H1 (cell line): ENCODE results near the gene ACBD6. TPM values are rescaled to one million over a fixed set of nuclear protein-coding genes. Genes with fewer than 3 reads are reported as not detected.

Source experiments
- CHD1 ChIP-seq: IDR thresholded peaks from 2 replicates; pipeline ENCODE4 v1.6.1; 2012; ENCODE audit warnings: low read depth, low read length, improper control_type of control experiment
- CREB1 ChIP-seq: IDR thresholded peaks from 2 replicates; pipeline ENCODE4 v1.6.1; 2012; ENCODE audit warnings: inconsistent platforms
- EP300 ChIP-seq, 2 experiments: IDR thresholded peaks; 1 replicate in 1 of 2; 2 replicates in 1 of 2; pipeline ENCODE4 v1.6.1; 2011 to 2012; ENCODE audit warnings: low read depth in 2 of 2, low read length in 2 of 2, mild to moderate bottlenecking in 2 of 2, borderline replicate concordance in 1 of 2, inconsistent platforms in 1 of 2, moderate library complexity in 1 of 2
- HDAC2 ChIP-seq, 2 experiments: fragments of 300-600 bp in 1 of 2; sonication (generic) in 1 of 2; IDR thresholded peaks; 2 replicates each; pipeline ENCODE4 v1.6.1; 2011 to 2012; ENCODE audit warnings: low read depth in 2 of 2, low read length in 2 of 2, mild to moderate bottlenecking in 2 of 2, moderate library complexity in 2 of 2, borderline replicate concordance in 1 of 2, inconsistent platforms in 1 of 2
- HDAC6 ChIP-seq: IDR thresholded peaks from one replicate; pipeline ENCODE4 v1.7.1; 2012; ENCODE audit warnings: low read depth, mild to moderate bottlenecking, inconsistent platforms, low read length, moderate library complexity
- KDM1A ChIP-seq: fragments of 200-600, 300-600 bp; sonication (generic); IDR thresholded peaks from 2 replicates; pipeline ENCODE4 v1.7.1; 2016; ENCODE audit warnings: mild to moderate bottlenecking, low read length, borderline replicate concordance
- KDM4A ChIP-seq: IDR thresholded peaks from one replicate; pipeline ENCODE4 v1.7.1; 2012; ENCODE audit warnings: low read depth, mild to moderate bottlenecking, moderate library complexity, low read length, inconsistent platforms; ENCODE audit not compliant: severe bottlenecking
- PHF8 ChIP-seq: fragments of 200-600 bp; sonication (generic); conservative IDR thresholded peaks from 2 replicates; pipeline ENCODE4 v1.7.1; 2012; ENCODE audit warnings: low read depth, mild to moderate bottlenecking, inconsistent platforms, low read length, moderate library complexity
- POLR2A ChIP-seq, 2 experiments: IDR thresholded peaks; 1 replicate in 1 of 2; 2 replicates in 1 of 2; pipeline ENCODE4 v1.6.1; 2011; ENCODE audit warnings: low read depth in 2 of 2, low read length in 2 of 2, mild to moderate bottlenecking in 2 of 2; ENCODE audit errors: control extremely low read depth in 1 of 2
- POLR2AphosphoS5 ChIP-seq: IDR thresholded peaks from 2 replicates; pipeline ENCODE4 v1.6.1; 2011; ENCODE audit warnings: low read depth, low read length
- RBBP5 ChIP-seq: IDR thresholded peaks from 2 replicates; pipeline ENCODE4 v1.7.1; 2012; ENCODE audit warnings: low read depth, mild to moderate bottlenecking, inconsistent platforms, low read length, moderate library complexity, borderline replicate concordance
- SP1 ChIP-seq: IDR thresholded peaks from 2 replicates; pipeline ENCODE4 v1.6.1; 2011; ENCODE audit warnings: low read depth, low read length
- SP4 ChIP-seq: IDR thresholded peaks from 2 replicates; pipeline ENCODE4 v1.6.1; 2012; ENCODE audit warnings: low read length, inconsistent platforms
- TBP ChIP-seq: IDR thresholded peaks from 2 replicates; pipeline ENCODE4 v1.6.1; 2011; ENCODE audit warnings: low read depth, low read length, improper control_type of control experiment
- polyA plus RNA-seq, 7 experiments: library from polyadenylated mRNA; depleted of rRNA in 3 of 7; stranded (reverse) in 5 of 7; unstranded in 2 of 7; fragments of >200 nt in 5 of 7; fragments of 200-250 nt in 2 of 7; gene quantifications; 1 replicate in 5 of 7; 2 replicates in 1 of 7; 4 replicates in 1 of 7; pipeline versions ENCODE4 v1.2.1 to v1.2.3, GENCODE V29; 2011 to 2013; ENCODE audit warnings: missing spikeins in 2 of 7, mixed read lengths in 2 of 7
- total RNA-seq: library from RNA; stranded (reverse); fragmentation: NEBNext Ultra II Directional; extraction: Animal tissue kit (Norgen Biotek cat#: 25700); gene quantifications from 2 replicates; pipeline ENCODE4 v1.2.1, GENCODE V29; 2021
- TF ChIP-seq, protein P1 (sequence below): IDR thresholded peaks from 2 replicates; pipeline ENCODE4 v1.6.1; 2011; ENCODE audit warnings: low read depth, mild to moderate bottlenecking, low read length; ENCODE audit not compliant: insufficient read depth
- TF ChIP-seq, protein P2 (sequence below): IDR thresholded peaks from 2 replicates; pipeline ENCODE4 v1.6.1; 2011; ENCODE audit warnings: low read length, improper control_type of control experiment
- TF ChIP-seq, protein P3 (sequence below), 3 experiments: IDR thresholded peaks; 1 replicate in 2 of 3; 2 replicates in 1 of 3; pipeline versions ENCODE4 v1.5.1 to v1.6.1; 2011; ENCODE audit warnings: low read length in 3 of 3, mild to moderate bottlenecking in 3 of 3, inconsistent platforms in 2 of 3, low read depth in 1 of 3, moderate library complexity in 1 of 3; ENCODE audit not compliant: insufficient read depth in 1 of 3; ENCODE audit errors: control extremely low read depth in 1 of 3

The ACBD6 gene
- total and polyA plus RNA-seq, 2 of the 8 experiments (the other 6 are each of a cell fraction or from before 2014, with no cell fraction given): 52.0 to 67.7 TPM

DNA sequence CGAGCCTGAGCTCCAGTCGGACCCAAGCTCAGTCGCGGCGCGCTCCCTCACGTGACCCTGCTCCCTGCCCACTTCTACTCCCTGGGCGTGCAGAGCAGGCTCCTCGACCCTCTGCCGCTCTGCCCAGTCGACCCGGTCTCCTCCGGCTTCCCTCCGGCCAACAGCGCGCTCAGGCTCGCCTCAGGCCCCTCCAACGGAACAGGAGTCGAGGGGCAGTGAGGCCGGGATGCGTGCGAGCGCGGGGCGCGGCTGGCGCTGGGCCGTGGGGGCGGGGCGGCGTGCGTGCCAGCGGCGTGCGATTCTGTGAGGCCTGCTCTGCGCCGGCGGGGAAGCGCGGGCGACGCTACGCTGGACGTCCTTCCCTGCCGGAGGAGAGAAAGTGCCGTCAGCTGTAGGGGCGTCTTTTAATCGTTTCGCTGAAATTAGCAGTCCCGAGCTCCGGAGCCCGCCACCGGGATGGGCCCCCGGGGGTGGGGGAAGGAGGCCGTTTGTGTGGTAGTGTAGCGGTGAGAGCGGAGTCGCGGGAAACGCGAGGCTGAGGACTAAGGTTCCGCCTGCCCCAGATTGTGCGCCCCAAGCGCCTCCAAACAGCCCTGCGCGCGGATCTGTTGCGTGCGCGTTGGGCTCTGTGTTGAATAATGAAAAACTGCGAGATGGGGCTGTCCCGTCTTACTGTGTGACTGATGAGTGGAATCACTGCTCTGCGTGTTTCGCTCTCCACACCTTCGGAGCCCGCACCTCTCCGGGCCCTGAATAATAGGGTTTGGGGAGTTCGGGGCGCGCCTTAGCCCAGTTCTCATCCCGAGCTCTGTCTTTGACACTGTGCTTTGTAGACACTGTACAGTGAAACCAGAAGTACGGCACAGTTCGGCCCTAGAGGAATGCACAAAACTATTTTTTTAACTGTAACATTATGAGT lies at the start of gene ACBD6 (continued):
- TF ChIP-seq, protein P1, sequence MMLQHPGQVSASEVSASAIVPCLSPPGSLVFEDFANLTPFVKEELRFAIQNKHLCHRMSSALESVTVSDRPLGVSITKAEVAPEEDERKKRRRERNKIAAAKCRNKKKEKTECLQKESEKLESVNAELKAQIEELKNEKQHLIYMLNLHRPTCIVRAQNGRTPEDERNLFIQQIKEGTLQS: peak; percentile 71; the same call in 1 of the 2 replicates
- TF ChIP-seq KDM1A (peak; percentile 65; the same call in 1 of the 2 replicates), HDAC6 (no peak), PHF8 (peak; percentile 90), CREB1 (peak; percentile 14; the same call in 1 of the 2 replicates), TBP (peak; percentile 39), POLR2AphosphoS5 (peak; percentile 76), POLR2A (IDR thresholded peaks at IDR 0.05; ENCODE audit: control extremely low read depth in 1 of 2, low read depth in 2 of 2, low read length in 2 of 2) (peak in 1 of 2 experiments; percentile 87; a peak in 2 of 3 replicates), EP300 (IDR thresholded peaks at IDR 0.05; ENCODE audit: borderline replicate concordance in 1 of 2, low read depth in 2 of 2, low read length in 2 of 2) (0 out of 3 replicates have a peak, but pooled peaks of 1 of the 2 experiments have one; percentile 27), SP1 (peak; percentile 43; the same call in 1 of the 2 replicates), KDM4A (peak; percentile 55), CHD1 (no peak), SP4 (no peak), RBBP5 (peak; percentile 98), HDAC2 (IDR thresholded peaks at IDR 0.05; ENCODE audit: borderline replicate concordance in 1 of 2, low read depth in 2 of 2, low read length in 2 of 2) (peak; percentile 21 to 87; a peak in 1 of 4 replicates)
- TF ChIP-seq, protein P2, sequence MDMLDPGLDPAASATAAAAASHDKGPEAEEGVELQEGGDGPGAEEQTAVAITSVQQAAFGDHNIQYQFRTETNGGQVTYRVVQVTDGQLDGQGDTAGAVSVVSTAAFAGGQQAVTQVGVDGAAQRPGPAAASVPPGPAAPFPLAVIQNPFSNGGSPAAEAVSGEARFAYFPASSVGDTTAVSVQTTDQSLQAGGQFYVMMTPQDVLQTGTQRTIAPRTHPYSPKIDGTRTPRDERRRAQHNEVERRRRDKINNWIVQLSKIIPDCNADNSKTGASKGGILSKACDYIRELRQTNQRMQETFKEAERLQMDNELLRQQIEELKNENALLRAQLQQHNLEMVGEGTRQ: peak; percentile 89
- TF ChIP-seq, protein P3, sequence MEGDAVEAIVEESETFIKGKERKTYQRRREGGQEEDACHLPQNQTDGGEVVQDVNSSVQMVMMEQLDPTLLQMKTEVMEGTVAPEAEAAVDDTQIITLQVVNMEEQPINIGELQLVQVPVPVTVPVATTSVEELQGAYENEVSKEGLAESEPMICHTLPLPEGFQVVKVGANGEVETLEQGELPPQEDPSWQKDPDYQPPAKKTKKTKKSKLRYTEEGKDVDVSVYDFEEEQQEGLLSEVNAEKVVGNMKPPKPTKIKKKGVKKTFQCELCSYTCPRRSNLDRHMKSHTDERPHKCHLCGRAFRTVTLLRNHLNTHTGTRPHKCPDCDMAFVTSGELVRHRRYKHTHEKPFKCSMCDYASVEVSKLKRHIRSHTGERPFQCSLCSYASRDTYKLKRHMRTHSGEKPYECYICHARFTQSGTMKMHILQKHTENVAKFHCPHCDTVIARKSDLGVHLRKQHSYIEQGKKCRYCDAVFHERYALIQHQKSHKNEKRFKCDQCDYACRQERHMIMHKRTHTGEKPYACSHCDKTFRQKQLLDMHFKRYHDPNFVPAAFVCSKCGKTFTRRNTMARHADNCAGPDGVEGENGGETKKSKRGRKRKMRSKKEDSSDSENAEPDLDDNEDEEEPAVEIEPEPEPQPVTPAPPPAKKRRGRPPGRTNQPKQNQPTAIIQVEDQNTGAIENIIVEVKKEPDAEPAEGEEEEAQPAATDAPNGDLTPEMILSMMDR (IDR thresholded peaks at IDR 0.05; ENCODE audit: control extremely low read depth in 1 of 3, insufficient read depth in 1 of 3, low read depth in 1 of 3, low read length in 3 of 3): peak in 2 of 3 experiments; percentile 7 to 24; a peak in 1 of 4 replicates
